ENCODE data around the gene CTSS.

The CTSS gene

GRCh38 chr1:150696590-150696989, 69.0 kb downstream of the CTSS start:
- DNase-seq: no peak

DNA sequence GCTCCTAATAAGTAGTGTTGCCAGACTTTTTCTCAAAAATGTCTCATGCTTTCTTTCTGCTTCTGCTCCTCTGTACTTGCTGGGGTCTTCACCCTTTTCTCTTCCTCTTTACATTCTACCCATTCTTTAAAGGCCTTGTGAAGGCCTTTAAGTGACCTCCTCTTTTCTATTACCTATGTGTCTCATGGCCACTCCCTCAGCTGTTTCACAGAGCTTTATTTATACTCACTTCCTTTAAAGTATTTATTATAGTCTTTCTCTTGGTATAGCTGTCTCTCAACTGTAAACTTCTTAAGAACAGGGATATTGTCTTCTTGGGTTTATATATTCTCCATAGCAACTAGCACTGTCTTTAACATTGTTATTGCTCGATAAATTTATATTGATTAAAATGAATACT, 69.4 kb downstream of the CTSS start:
- no peak for DNase-seq

DNA sequence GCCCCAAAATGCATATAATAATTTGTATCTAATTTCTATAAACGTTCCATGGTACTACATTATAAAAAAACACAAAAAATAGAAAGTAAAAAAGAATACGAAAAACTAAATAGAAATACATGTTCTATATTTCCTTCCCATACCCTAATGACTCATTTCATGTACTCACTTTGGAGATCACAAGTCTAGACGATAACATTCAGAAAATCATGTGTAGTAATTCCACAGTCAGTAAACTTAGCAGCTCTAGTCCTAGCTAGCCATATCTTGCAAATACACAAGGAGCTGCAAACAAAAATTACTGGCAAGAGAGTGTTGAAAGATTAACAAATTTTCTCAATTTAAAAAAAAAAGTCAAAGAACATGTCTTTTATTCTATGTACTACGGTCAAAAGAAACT, 70.0 kb downstream of the CTSS start:
- DNase-seq: no peak

GRCh38 chr1:150692720-150693119, 72.9 kb downstream of the CTSS start:
- no peak for DNase-seq

DNA sequence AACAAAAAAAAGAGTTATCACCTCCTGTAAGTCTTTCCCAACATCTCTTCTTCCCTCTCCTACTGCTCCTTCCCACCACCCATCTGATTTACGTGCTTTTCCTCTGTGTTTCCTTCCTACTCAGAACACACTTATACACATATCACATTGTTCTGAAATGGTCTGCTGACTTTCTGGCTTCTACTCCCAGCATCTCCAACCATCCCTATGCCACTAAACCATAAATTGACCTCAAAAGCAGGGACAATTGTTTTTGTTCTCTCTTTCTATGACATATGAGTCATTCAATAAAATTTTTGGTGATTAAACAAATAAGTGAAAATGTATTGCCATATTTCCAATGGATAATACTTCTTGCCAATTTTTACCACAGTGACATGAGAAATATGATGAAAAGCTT, 76.8 kb downstream of the CTSS start:
- DNase-seq: no peak

DNA sequence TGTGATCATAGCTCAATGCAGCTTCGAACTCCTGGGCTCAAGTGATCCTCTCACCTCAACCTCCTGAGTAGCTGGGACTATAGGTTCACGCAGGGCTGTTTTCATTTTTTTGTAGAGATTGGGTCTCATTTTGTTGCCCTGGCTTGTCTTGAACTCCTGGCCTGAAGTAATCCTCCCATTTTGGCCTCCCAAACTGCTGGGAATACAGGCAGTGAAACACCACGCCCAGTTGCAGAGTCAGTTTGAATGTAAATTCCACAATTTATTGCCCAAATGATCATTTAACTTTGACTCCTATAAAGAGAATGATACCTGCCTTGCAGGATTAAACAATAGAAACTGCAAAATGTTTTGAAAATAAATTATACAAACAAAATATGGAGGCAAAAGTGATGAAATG, 79.3 kb downstream of the CTSS start:
- DNase-seq: no peak

- DNase-seq: no peak
Observed at GRCh38 chr1:150683914-150684313, 81.7 kb downstream of the CTSS start.
